ENCODE data around the gene DLL4. TPM values are rescaled to one million over a fixed set of nuclear protein-coding genes. Genes with fewer than 3 reads are reported as not detected.

Gene DLL4
- total and polyA plus RNA-seq, 4 donors, result 11.8 to 31.8 (median 17.1) TPM

GRCh38 chr15:40911693-40912092 is 17.4 kb upstream of the DLL4 start:
- TF ChIP-seq CTCF (IDR thresholded peaks at IDR 0.05; ENCODE audit: control extremely low read depth, extremely low read depth), result no peak
- H3K36me3 ChIP-seq (ENCODE audit: control insufficient read depth in 4 of 4, insufficient read depth in 4 of 4, low read length in 4 of 4), result no peaks in the 10 kb centered on the region
- 79 to 83% methylated on average over 2 of the region's 2 CpGs for WGBS, 2 donors
- DNase-seq (no peak), ATAC-seq (ENCODE audit: insufficient read depth, low FRiP score) (no peak)
- H3K4me3 ChIP-seq, result no peak overlapping the region
- no peaks in the 10 kb centered on the region for H3K27me3 ChIP-seq (ENCODE audit: control insufficient read depth in 3 of 3, insufficient read depth in 3 of 3, low read length in 2 of 3)
- H3K9ac ChIP-seq (ENCODE audit: insufficient read depth in 1 of 2, low read length in 2 of 2), result no peak overlapping the region
- no peaks in the 10 kb centered on the region for H3K9me3 ChIP-seq (ENCODE audit: control insufficient read depth in 4 of 4, insufficient read depth in 3 of 4, low read length in 3 of 4)
- H3K4me1 ChIP-seq (ENCODE audit: control insufficient read depth in 5 of 5, insufficient read depth in 5 of 5, low read length in 5 of 5), result peaks cover 0 to 41% (median 35%) of the 10 kb centered on the region in 5 donors
- H3K27ac ChIP-seq (ENCODE audit: low read depth in 1 of 2, low read length in 1 of 2), result no peak overlapping the region

DNA sequence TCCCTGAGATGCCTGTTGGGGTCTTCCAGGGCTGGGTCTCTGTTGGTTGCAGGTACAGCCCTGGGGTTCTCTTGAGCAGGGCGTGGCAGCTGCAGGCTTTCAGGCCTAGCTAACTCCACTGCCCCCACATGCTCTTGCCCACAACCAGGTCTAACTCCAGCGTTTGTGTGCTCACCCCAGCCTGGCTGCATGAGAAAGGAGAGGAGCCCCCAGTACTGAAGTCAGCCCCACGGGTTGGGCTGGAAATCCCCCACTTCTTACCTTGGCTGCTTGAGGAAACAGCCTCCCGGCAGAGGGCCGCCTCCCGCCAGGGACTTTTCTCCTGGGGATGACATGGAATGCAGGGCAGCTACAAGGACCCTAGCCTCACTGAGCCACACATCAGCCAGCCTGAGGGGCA is 16.7 kb upstream of the DLL4 start:
- Histone ChIP-seq H3K9me3 (ENCODE audit: control insufficient read depth in 4 of 4, insufficient read depth in 3 of 4, low read length in 3 of 4) (no peaks in the 10 kb centered on the region), H3K4me3 (no peak overlapping the region), H3K27me3 (ENCODE audit: control insufficient read depth in 3 of 3, insufficient read depth in 3 of 3, low read length in 2 of 3) (no peaks in the 10 kb centered on the region), H3K36me3 (ENCODE audit: control insufficient read depth in 4 of 4, insufficient read depth in 4 of 4, low read length in 4 of 4) (no peaks in the 10 kb centered on the region), H3K9ac (ENCODE audit: insufficient read depth in 1 of 2, low read length in 2 of 2) (no peak overlapping the region), H3K27ac (ENCODE audit: low read depth in 1 of 2, low read length in 1 of 2) (no peak overlapping the region), H3K4me1 (ENCODE audit: control insufficient read depth in 5 of 5, insufficient read depth in 5 of 5, low read length in 5 of 5) (peaks cover 0 to 33% (median 29%) of the 10 kb centered on the region in 5 donors)
- DNase-seq (no peak), ATAC-seq (ENCODE audit: insufficient read depth, low FRiP score) (no peak)
- 59 to 74% methylated on average over 6 of the region's 6 CpGs for WGBS, 2 donors
- TF ChIP-seq CTCF (IDR thresholded peaks at IDR 0.05; ENCODE audit: control extremely low read depth, extremely low read depth), result no peak

DNA sequence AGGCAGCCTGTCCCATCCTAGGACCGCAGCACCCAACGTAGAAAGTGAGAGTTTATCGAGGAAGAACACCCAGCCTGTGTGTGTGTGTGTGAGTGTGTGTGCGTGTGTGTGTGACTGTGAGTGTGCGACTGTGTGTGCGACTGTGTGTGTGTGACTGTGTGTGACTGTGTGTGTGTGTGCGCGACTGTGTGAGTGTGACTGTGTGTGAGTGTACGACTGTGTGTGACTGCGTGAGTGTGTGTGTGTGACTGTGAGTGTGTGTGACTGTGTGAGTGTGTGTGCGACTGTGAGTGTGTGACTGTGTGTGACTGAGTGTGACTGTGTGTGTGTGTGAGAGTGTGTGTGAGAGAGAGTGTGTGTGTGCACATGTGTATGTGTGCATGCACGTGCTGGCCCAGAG is 15.1 kb upstream of the DLL4 start:
- ATAC-seq (ENCODE audit: insufficient read depth, low FRiP score) (no peak), DNase-seq (no peak)
- Histone ChIP-seq H3K36me3 (ENCODE audit: control insufficient read depth in 4 of 4, insufficient read depth in 4 of 4, low read length in 4 of 4) (no peaks in the 10 kb centered on the region), H3K27ac (ENCODE audit: low read depth in 1 of 2, low read length in 1 of 2) (peak overlapping the region in 1 of 2 donors; percentile 77), H3K4me1 (ENCODE audit: control insufficient read depth in 5 of 5, insufficient read depth in 5 of 5, low read length in 5 of 5) (peaks cover 0 to 42% (median 21%) of the 10 kb centered on the region in 5 donors), H3K4me3 (no peak overlapping the region), H3K9ac (ENCODE audit: insufficient read depth in 1 of 2, low read length in 2 of 2) (no peak overlapping the region), H3K9me3 (ENCODE audit: control insufficient read depth in 4 of 4, insufficient read depth in 3 of 4, low read length in 3 of 4) (no peaks in the 10 kb centered on the region), H3K27me3 (ENCODE audit: control insufficient read depth in 3 of 3, insufficient read depth in 3 of 3, low read length in 2 of 3) (no peaks in the 10 kb centered on the region)
- no peak for TF ChIP-seq CTCF (IDR thresholded peaks at IDR 0.05; ENCODE audit: control extremely low read depth, extremely low read depth)
- WGBS, 2 donors, result 92 to 96% methylated on average over 12 of the region's 12 CpGs

DNA sequence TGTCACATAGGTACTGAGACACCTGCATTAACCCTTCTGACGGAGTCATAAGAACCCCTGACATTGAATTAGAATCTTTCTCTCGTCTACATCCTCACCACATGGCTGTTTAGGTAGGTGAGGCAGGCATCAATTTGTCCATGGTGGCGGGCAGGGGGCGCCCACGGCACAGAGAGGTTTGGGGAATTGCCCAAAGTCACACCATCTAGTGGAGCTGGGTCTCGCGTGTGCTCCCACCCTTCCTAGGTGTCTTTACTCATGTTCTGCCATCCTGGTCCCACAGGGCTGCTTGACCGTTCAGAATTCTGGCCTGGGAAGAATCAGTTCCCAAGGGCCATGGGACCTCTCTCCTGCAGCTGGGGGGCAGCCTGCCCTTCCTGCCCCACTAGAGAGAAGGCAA is 14.7 kb upstream of the DLL4 start:
- H3K4me3 ChIP-seq, result no peak overlapping the region

More for the DNA sequence above, 14.7 kb upstream of the DLL4 start:
- ATAC-seq (ENCODE audit: insufficient read depth, low FRiP score) (no peak), DNase-seq (no peak)
- peak overlapping the region in 1 of 2 donors; percentile 77 for H3K27ac ChIP-seq (ENCODE audit: low read depth in 1 of 2, low read length in 1 of 2)
- H3K27me3 ChIP-seq (ENCODE audit: control insufficient read depth in 3 of 3, insufficient read depth in 3 of 3, low read length in 2 of 3), result no peaks in the 10 kb centered on the region
- 84 to 89% methylated on average over 8 of the region's 8 CpGs for WGBS, 2 donors
- H3K4me1 ChIP-seq (ENCODE audit: control insufficient read depth in 5 of 5, insufficient read depth in 5 of 5, low read length in 5 of 5), result peaks cover 0 to 43% (median 24%) of the 10 kb centered on the region in 5 donors
- H3K36me3 ChIP-seq (ENCODE audit: control insufficient read depth in 4 of 4, insufficient read depth in 4 of 4, low read length in 4 of 4), result no peaks in the 10 kb centered on the region
- H3K9me3 ChIP-seq (ENCODE audit: control insufficient read depth in 4 of 4, insufficient read depth in 3 of 4, low read length in 3 of 4), result no peaks in the 10 kb centered on the region
- H3K9ac ChIP-seq (ENCODE audit: insufficient read depth in 1 of 2, low read length in 2 of 2), result no peak overlapping the region
- TF ChIP-seq CTCF (IDR thresholded peaks at IDR 0.05; ENCODE audit: control extremely low read depth, extremely low read depth), result no peak

Data from lung (tissue), 12 donors.